Ishikawa (cell line): ENCODE data around the gene SP7.

Experiments used
- CREB1 ChIP-seq: IDR thresholded peaks from 2 replicates; pipeline ENCODE4 v1.6.1; 2012; ENCODE audit warnings: low read depth
- EP300 ChIP-seq: IDR thresholded peaks from 2 replicates; pipeline ENCODE4 v1.6.1; 2012; ENCODE audit warnings: borderline replicate concordance
- FOXM1 ChIP-seq: IDR thresholded peaks from 2 replicates; pipeline ENCODE4 v1.6.1; 2012; ENCODE audit warnings: low read depth, borderline replicate concordance
- MAX ChIP-seq: IDR thresholded peaks from 2 replicates; pipeline ENCODE4 v1.6.1; 2012
- TF ChIP-seq, protein P1 (sequence below): IDR thresholded peaks from 2 replicates; pipeline ENCODE4 v1.6.1; 2012; ENCODE audit warnings: low read depth, mild to moderate bottlenecking

DNA sequence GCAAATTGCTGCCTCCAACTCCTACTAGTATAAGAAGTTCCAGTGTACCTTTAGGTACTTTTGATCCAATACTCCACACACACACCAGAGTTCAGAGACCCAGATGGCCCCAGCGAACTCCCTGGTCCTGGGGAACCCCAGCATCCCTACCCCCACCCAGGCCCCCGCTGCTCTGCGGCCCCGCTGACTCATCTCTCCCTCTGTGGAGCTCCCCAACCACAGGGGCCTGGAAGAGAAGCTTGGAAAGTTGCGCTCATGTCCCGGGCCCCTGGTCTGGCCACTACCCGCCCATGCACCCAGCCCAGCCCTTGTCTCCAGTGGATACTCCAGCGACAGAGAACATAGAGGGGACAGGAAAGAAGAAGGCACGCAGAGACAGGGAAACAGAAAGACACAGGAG is 4.2 kb upstream of the SP7 start:
- TF ChIP-seq, protein P1, sequence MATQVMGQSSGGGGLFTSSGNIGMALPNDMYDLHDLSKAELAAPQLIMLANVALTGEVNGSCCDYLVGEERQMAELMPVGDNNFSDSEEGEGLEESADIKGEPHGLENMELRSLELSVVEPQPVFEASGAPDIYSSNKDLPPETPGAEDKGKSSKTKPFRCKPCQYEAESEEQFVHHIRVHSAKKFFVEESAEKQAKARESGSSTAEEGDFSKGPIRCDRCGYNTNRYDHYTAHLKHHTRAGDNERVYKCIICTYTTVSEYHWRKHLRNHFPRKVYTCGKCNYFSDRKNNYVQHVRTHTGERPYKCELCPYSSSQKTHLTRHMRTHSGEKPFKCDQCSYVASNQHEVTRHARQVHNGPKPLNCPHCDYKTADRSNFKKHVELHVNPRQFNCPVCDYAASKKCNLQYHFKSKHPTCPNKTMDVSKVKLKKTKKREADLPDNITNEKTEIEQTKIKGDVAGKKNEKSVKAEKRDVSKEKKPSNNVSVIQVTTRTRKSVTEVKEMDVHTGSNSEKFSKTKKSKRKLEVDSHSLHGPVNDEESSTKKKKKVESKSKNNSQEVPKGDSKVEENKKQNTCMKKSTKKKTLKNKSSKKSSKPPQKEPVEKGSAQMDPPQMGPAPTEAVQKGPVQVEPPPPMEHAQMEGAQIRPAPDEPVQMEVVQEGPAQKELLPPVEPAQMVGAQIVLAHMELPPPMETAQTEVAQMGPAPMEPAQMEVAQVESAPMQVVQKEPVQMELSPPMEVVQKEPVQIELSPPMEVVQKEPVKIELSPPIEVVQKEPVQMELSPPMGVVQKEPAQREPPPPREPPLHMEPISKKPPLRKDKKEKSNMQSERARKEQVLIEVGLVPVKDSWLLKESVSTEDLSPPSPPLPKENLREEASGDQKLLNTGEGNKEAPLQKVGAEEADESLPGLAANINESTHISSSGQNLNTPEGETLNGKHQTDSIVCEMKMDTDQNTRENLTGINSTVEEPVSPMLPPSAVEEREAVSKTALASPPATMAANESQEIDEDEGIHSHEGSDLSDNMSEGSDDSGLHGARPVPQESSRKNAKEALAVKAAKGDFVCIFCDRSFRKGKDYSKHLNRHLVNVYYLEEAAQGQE = no peak
- TF ChIP-seq MAX = no peak
- TF ChIP-seq EP300 = no peak
- no peak for TF ChIP-seq FOXM1
- TF ChIP-seq CREB1 = no peak
